ENCODE measurements around the gene ZNF687.

ZNF687 gene

DNA sequence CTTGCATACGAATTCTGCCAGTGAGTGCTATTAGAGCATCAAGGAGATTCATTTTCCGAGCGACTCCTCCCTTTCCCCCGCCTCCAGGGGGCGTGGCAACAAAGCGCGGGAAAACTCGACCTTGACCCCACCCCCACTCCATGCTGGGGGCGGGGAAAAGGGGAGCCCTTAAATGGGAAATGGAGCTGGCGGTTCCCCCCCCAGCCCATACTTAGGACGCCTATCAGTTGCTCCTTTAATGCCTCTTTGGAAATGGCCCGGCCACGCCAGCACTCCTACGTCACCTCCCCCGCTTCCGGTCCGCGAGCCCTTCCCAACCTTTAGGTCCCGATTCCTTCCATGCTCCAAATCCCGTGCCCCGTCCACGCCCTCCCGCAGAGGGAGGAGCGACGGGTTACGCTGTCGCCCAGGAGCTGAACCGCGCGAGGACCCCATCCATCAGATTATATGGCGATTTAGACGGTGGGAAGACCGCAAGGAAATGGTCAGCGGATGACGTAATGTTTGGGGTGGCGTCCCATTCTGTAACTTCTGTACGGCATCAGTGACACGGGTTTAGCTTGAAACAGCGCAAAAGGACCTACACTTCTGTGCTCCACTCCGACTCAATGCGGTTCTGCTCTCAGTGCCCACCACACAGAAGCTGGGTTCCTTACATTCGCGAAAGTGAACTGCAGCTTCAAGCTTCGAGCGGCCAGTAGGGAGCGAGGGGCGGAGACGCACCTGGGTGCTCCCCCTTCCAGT is 702 bp upstream of the ZNF687 start:
- DNase-seq = peak; percentile 100

DNA sequence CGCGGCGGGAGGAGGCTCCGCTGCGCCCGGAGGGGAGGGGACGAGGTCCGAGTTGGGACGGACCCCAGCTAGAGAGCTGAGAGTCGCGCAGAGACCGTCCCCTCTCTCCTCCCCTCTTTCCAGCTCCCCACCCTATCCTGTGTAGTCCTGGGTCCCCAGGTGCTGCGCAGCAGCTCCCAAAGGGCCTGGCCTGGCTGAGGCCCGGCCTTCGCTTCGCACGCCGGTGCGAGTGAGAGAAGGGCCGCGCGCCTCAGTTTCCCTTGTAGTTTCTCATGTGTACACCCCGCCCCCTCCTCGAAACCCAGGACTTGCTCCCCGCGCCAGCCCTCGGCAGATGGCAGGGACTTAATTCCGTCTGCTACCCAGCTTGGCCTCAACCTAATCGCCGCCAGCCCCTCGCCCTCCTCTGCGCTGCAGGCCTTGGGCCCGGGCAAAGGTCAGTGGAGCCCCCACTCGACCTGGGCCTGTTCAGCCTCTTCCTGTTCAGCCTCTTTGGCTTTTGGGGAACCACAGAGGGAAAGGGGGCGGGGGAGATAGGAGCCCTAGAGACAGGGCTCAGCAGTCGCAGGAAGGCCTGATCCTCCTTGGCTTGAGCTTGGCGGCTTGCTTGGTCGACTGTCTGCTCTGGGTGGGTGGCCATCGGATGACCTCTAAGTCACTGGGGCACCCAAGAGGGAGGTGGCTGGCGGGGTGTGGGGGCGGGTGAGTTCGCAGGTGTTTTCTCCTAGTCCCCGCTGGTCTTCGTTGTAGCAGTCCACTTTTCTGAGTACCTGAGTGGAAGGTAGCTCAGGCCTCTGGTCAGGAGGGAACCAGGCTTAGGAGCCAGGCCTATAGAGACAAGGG is 1.0 kb downstream of the ZNF687 start:
- DNase-seq = peak; percentile 62

- DNase-seq = no peak
Observed at GRCh38 chr1:151284013-151284577, 2.0 kb downstream of the ZNF687 start.

DNA sequence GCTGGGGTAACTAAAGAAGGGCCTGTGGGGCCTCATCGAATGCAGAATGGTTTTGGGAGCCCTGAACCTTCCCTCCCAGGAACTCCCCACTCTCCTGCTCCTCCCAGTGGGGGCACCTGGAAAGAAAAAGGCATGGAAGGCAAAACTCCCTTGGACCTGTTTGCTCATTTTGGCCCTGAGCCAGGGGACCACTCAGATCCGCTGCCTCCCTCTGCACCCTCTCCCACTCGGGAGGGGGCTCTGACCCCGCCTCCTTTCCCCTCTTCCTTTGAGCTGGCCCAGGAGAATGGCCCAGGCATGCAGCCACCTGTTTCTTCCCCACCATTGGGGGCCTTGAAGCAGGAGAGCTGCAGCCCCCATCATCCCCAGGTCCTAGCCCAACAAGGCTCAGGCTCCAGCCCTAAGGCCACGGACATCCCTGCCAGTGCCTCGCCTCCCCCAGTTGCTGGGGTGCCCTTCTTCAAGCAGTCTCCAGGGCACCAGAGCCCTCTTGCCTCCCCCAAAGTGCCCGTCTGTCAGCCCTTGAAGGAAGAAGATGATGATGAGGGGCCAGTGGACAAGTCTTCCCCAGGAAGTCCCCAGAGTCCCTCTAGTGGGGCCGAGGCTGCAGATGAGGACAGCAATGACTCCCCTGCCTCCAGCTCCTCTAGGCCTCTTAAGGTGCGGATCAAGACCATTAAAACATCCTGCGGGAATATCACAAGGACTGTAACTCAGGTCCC is 4.7 kb downstream of the ZNF687 start:
- no peak for DNase-seq

- DNase-seq = no peak
Observed at GRCh38 chr1:151287341-151287699, 5.2 kb downstream of the ZNF687 start.

- DNase-seq = no peak
Observed at GRCh38 chr1:151287767-151288500, 5.8 kb downstream of the ZNF687 start.

DNA sequence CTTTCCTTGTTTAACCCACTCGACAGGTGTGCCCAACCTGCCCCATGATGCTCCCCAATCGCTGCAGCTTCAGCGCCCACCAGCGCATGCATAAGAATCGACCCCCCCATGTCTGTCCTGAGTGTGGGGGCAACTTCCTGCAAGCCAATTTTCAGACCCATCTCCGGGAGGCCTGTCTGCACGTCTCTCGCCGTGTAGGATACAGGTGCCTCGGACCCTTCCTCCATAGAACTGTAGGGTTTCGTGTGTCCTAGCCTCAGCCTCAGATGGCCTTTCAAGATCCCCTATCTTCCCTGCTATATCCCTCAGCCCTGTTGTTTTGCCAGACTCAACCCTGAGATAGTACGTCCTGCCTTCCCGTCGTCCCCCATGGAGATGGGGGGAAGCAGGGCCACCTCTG is 6.4 kb downstream of the ZNF687 start:
- DNase-seq = no peak

DNA sequence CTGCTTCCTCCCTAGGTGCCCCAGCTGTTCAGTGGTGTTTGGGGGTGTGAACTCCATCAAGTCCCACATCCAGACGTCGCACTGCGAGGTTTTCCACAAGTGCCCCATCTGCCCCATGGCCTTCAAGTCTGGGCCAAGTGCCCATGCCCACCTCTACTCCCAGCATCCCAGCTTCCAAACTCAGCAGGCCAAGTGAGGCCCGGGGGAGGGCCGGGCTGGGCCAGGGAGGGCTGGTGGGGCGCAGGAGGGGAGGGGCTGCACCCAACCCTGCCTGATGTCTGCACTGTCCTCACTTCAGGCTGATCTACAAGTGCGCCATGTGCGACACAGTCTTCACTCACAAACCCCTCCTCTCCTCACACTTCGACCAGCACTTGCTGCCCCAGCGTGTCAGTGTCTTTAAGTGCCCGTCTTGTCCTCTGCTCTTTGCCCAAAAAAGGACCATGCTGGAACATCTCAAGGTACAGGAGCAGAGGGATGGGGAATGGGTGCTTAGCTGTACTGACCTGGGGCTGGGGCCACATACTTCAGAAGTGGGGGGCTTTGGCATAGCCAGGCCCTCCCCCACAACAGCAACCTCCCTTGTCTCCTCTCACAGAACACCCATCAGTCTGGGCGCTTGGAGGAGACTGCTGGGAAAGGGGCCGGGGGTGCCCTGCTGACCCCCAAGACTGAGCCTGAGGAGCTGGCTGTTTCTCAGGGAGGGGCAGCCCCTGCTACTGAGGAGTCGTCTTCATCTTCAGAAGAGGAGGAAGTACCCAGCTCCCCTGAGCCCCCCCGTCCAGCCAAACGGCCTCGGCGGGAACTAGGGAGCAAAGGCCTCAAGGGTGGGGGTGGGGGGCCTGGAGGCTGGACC is 7.2 kb downstream of the ZNF687 start:
- DNase-seq = no peak

DNA sequence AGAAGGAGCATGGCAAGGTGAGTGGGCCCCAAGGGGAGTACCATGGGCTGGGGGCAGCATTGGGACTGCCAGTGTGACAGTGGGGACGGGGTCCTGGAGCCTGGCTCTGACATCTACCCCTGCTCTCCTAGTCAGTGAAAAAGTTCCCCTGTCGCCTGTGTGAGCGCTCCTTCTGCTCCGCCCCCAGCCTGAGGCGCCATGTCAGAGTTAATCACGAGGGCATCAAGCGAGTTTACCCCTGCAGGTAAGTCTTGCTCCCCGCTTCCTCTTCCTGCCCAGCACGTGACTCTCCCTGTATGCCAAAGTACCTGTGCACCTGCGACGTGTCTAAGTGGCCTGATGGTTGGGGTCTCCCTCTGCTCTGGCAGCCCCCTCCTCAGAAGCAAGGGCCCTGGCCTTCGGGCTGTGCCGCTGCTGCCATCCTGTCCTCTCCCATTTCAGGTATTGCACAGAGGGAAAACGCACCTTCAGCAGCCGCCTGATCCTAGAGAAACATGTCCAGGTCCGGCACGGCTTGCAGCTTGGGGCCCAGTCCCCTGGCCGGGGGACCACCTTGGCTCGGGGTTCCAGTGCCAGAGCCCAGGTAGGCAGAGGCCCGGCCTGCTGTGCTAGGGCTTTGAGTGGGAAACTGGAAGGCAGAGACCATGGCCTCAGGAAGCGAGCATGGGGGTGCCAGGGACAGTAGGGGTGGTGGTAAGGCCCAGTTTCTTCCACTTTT is 8.1 kb downstream of the ZNF687 start:
- DNase-seq = no peak

DNA sequence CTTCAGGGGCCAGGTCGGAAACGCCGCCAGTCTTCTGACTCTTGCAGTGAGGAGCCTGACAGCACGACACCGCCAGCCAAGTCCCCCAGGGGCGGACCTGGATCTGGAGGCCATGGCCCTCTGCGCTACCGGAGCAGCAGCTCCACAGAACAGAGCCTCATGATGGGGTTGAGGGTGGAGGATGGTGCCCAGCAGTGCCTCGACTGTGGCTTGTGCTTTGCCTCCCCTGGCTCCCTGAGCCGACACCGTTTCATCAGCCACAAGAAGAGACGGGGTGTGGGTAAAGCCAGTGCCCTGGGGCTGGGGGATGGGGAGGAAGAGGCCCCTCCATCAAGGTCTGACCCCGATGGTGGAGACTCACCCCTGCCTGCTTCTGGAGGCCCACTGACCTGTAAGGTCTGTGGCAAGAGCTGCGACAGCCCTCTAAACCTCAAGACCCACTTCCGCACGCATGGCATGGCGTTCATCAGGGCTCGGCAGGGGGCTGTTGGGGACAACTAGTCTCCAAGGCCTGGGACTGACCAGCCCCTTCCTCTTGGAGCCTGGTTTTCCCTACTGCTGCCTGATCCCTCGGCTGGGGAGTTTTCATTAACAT is 8.7 kb downstream of the ZNF687 start:
- DNase-seq = no peak

GRCh38 chr1:151292207-151293030 is 10.3 kb downstream of the ZNF687 start:
- no peak for DNase-seq

DNA sequence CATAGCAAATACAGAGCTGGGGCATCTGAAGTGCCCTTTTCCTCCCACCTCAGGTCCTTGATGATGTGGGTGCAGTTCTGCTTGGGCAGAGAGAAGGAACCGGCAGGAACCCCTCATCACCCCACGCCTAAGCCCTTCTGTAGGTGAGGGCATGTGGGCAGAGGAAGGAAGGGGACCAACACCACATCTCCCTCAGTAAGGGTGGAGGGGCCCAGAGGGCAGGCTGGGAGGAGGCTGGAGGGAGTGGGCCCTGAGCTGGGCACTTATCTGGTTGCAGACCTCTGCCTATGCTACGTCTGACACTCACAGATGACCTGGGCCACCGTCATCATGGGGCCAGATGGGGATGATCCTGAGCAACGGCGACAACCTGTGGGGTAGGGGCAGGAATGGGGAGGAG is 11.0 kb downstream of the ZNF687 start:
- no peak for DNase-seq

DNA sequence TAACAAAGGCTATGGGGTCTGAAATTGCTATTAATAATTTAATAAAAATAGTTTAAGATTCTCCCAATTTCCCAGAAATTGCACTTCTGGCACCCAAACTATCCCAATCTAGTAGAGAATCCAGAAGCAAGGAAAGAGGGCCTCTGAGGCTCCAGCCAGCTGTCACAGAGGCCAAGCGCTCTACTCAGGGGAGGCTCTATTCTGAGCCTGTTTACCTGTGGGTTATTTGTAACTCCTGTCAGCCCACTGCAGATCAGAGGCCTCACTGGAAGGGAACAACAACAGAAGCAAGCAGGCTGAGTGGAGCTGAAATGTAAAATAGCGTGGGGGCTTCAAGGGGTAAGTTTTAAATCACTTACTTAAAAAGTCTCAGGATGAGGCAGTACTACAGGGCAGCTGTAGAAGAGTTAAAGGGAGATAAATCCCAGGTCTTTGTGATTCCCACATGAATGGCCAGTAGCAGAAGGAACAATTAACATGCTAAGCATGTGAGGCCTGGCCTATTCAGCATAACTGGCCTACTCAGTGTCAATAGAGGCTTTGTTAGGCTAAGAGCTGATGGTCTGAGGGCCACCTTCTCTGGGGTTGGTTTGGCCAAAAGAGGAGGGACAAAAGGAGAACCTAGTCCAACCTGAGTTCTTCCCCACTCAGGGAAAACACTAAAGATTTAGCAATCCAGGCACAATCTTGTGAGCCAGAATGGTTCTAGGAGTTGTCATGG is 12.8 kb downstream of the ZNF687 start:
- DNase-seq = no peak

- no peak for DNase-seq
Observed at GRCh38 chr1:151309811-151310323, 27.8 kb downstream of the ZNF687 start.

DNA sequence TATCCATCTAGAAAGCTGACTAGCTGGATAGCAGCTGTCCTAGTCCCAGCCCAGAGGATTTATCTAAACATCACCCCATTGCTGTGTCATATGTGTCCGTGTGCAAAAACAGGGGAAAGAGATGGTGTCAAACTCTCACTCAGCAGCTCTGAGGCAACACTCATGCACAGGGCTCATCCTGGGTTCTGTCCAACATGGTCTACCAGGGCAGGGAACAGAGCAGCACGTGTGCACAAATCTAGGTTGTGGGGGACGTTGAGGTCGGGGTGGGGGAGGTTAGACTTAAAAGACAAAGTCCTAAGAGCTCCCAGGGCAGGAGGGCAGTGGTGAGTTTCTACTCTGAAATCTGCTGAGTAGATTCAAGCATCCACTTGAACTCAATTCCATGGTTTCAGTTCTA is 28.9 kb downstream of the ZNF687 start:
- no peak for DNase-seq

GRCh38 chr1:151311589-151312331 is 29.7 kb downstream of the ZNF687 start:
- DNase-seq = no peak

GRCh38 chr1:151312411-151312810 is 30.3 kb downstream of the ZNF687 start:
- no peak for DNase-seq

GRCh38 chr1:151312826-151313225 is 30.7 kb downstream of the ZNF687 start:
- no peak for DNase-seq
